Measurements from ENCODE around the gene SLC35E1.
A peak's percentile ranks its signal among the peaks of the same experiment; 100 is the strongest.

The SLC35E1 gene

GRCh38 chr19:16600824-16601223 lies 28.6 kb upstream of the SLC35E1 start:
- DNase-seq (ENCODE audit: low spot score) (no peak), ATAC-seq (ENCODE audit: low read depth) (no peak)
- H3K27me3 ChIP-seq (ENCODE audit: insufficient read depth, poor library complexity, severe bottlenecking), result no peaks in the 10 kb centered on the region
- peaks cover 2% of the 10 kb centered on the region for H3K4me1 ChIP-seq (ENCODE audit: insufficient read depth, poor library complexity, severe bottlenecking)
- no peaks in the 10 kb centered on the region for H3K9me3 ChIP-seq (ENCODE audit: severe bottlenecking)
- no peak overlapping the region for H3K4me3 ChIP-seq (ENCODE audit: severe bottlenecking)
- TF ChIP-seq CTCF (IDR thresholded peaks at IDR 0.05; ENCODE audit: poor library complexity, severe bottlenecking), result no peak
- H3K36me3 ChIP-seq (ENCODE audit: low read depth), result no peaks in the 10 kb centered on the region
- no peak overlapping the region for H3K27ac ChIP-seq (ENCODE audit: poor library complexity, severe bottlenecking)

- no peak for DNase-seq (ENCODE audit: low spot score)
- Histone ChIP-seq H3K9me3 (ENCODE audit: severe bottlenecking) (no peaks in the 10 kb centered on the region), H3K36me3 (ENCODE audit: low read depth) (no peaks in the 10 kb centered on the region), H3K4me1 (ENCODE audit: insufficient read depth, poor library complexity, severe bottlenecking) (peaks cover 2% of the 10 kb centered on the region), H3K27me3 (ENCODE audit: insufficient read depth, poor library complexity, severe bottlenecking) (no peaks in the 10 kb centered on the region), H3K4me3 (ENCODE audit: severe bottlenecking) (no peak overlapping the region), H3K27ac (ENCODE audit: poor library complexity, severe bottlenecking) (no peak overlapping the region)
- TF ChIP-seq CTCF (IDR thresholded peaks at IDR 0.05; ENCODE audit: poor library complexity, severe bottlenecking), result no peak
- no peak for ATAC-seq (ENCODE audit: low read depth)
Measured at GRCh38 chr19:16599655-16600346, 27.6 kb upstream of the SLC35E1 start.

- TF ChIP-seq CTCF (IDR thresholded peaks at IDR 0.05; ENCODE audit: poor library complexity, severe bottlenecking), result no peak
- peaks cover 2% of the 10 kb centered on the region for H3K4me1 ChIP-seq (ENCODE audit: insufficient read depth, poor library complexity, severe bottlenecking)
- H3K27ac ChIP-seq (ENCODE audit: poor library complexity, severe bottlenecking), result no peak overlapping the region
- DNase-seq (ENCODE audit: low spot score), result no peak
- H3K9me3 ChIP-seq (ENCODE audit: severe bottlenecking), result no peaks in the 10 kb centered on the region
- H3K27me3 ChIP-seq (ENCODE audit: insufficient read depth, poor library complexity, severe bottlenecking), result no peaks in the 10 kb centered on the region
- H3K4me3 ChIP-seq (ENCODE audit: severe bottlenecking), result no peak overlapping the region
- no peak for ATAC-seq (ENCODE audit: low read depth)
- no peaks in the 10 kb centered on the region for H3K36me3 ChIP-seq (ENCODE audit: low read depth)
Measured at GRCh38 chr19:16598848-16599247, 26.6 kb upstream of the SLC35E1 start.

- peaks cover 2% of the 10 kb centered on the region for H3K4me1 ChIP-seq (ENCODE audit: insufficient read depth, poor library complexity, severe bottlenecking)
- no peaks in the 10 kb centered on the region for H3K27me3 ChIP-seq (ENCODE audit: insufficient read depth, poor library complexity, severe bottlenecking)
- no peak for DNase-seq (ENCODE audit: low spot score)
- H3K9me3 ChIP-seq (ENCODE audit: severe bottlenecking), result no peaks in the 10 kb centered on the region
- 0 out of 3 replicates have a peak, but pooled peaks have one; percentile 34 for ATAC-seq (ENCODE audit: low read depth)
- H3K36me3 ChIP-seq (ENCODE audit: low read depth), result no peaks in the 10 kb centered on the region
- TF ChIP-seq CTCF (IDR thresholded peaks at IDR 0.05; ENCODE audit: poor library complexity, severe bottlenecking), result no peak
- no peak overlapping the region for H3K4me3 ChIP-seq (ENCODE audit: severe bottlenecking)
- H3K27ac ChIP-seq (ENCODE audit: poor library complexity, severe bottlenecking), result no peak overlapping the region
Measured at GRCh38 chr19:16596399-16596798, 24.2 kb upstream of the SLC35E1 start.

GRCh38 chr19:16595097-16595496 lies 22.9 kb upstream of the SLC35E1 start:
- Histone ChIP-seq H3K9me3 (ENCODE audit: severe bottlenecking) (no peaks in the 10 kb centered on the region), H3K36me3 (ENCODE audit: low read depth) (no peaks in the 10 kb centered on the region), H3K27me3 (ENCODE audit: insufficient read depth, poor library complexity, severe bottlenecking) (no peaks in the 10 kb centered on the region), H3K4me1 (ENCODE audit: insufficient read depth, poor library complexity, severe bottlenecking) (peaks cover 2% of the 10 kb centered on the region), H3K27ac (ENCODE audit: poor library complexity, severe bottlenecking) (no peak overlapping the region), H3K4me3 (ENCODE audit: severe bottlenecking) (no peak overlapping the region)
- no peak for ATAC-seq (ENCODE audit: low read depth)
- TF ChIP-seq CTCF (IDR thresholded peaks at IDR 0.05; ENCODE audit: poor library complexity, severe bottlenecking), result no peak
- no peak for DNase-seq (ENCODE audit: low spot score)
